ENCODE results near the gene JPH4. TPM values are rescaled to one million over a fixed set of nuclear protein-coding genes. Genes with fewer than 3 reads are reported as not detected.

The JPH4 gene
- total RNA-seq, 1 donor: not detected

- peak overlapping the region; percentile 70 for H3K4me3 ChIP-seq (ENCODE audit: low read length)
- H3K27me3 ChIP-seq (ENCODE audit: insufficient read depth, low read length): no peaks in the 10 kb centered on the region
- H3K4me1 ChIP-seq (ENCODE audit: insufficient read depth, low read length): peaks cover 26% of the 10 kb centered on the region
- no peaks in the 10 kb centered on the region for H3K9me3 ChIP-seq (ENCODE audit: low read depth, low read length)
These were observed 21.7 kb downstream of the JPH4 start for GRCh38 chr14:23556700-23557440.

DNA sequence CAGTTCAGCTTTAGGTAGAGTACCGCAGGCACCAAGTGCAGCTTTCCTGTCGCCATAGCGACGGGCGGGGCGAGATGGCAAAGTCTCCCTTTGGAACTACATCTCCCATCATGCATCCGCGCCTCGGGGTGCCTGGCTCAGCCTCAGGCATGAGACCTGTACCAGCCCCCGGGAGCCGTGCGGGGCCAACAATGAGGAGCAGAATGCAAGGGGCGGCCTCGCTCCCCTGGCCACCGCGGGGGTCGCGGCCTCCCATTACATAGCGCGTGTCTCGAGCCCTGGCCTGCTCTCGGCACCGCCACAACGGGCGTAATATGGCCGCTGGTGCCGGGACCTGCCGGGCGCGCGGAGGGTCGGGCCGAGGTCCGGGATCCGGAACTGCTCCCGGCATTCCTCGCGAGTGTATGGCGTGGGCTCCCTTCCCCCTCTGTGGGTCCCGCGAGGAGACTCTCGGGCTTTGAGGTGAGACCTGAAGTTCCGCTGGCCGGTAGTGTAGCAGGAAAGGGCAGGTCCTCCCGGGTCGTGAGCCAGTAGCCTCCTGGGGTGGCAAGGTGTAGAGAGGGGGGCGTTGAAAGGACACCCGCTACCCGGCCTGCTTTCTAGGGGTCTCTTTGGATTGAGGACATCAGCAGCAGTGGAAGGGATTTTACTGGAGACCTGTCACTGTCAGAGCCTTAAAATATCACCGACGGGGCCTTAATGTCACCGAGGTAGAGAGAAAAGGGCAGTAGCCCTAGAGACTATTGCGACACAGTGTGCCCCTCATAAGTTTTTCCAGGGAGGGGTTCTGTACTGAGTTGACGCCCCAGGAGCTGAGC, 22.5 kb downstream of the JPH4 start, which contains the start of gene THTPA:
TSS of gene THTPA (plus strand) at position 390 of the 818 bp plus-strand sequence. CDS start 487 bp downstream, outside the sequence.
- H3K4me1 ChIP-seq (ENCODE audit: insufficient read depth, low read length): peaks cover 32% of the 10 kb centered on the region
- H3K9me3 ChIP-seq (ENCODE audit: low read depth, low read length): no peaks in the 10 kb centered on the region
- peak within 1 kb of the TSS; percentile 70 for H3K4me3 ChIP-seq (ENCODE audit: low read length)
- H3K27me3 ChIP-seq (ENCODE audit: insufficient read depth, low read length): no peaks in the 10 kb centered on the region

GRCh38 chr14:23555533-23555881, 23.1 kb downstream of the JPH4 start:
- Histone ChIP-seq H3K27me3 (ENCODE audit: insufficient read depth, low read length) (no peaks in the 10 kb centered on the region), H3K4me1 (ENCODE audit: insufficient read depth, low read length) (peaks cover 37% of the 10 kb centered on the region), H3K9me3 (ENCODE audit: low read depth, low read length) (no peaks in the 10 kb centered on the region), H3K4me3 (ENCODE audit: low read length) (peak overlapping the region; percentile 70)

GRCh38 chr14:23551266-23552028, 27.1 kb downstream of the JPH4 start, which contains the start of gene ZFHX2:
ZFHX2 (minus strand) TSS chr14:23551765; CDS start chr14:23535325, 16,440 bp downstream.
- H3K9me3 ChIP-seq (ENCODE audit: low read depth, low read length): no peaks in the 10 kb centered on the region
- H3K27me3 ChIP-seq (ENCODE audit: insufficient read depth, low read length): no peaks in the 10 kb centered on the region
- H3K4me3 ChIP-seq (ENCODE audit: low read length): peak within 1 kb of the TSS; percentile 64
- peaks cover 23% of the 10 kb centered on the region for H3K4me1 ChIP-seq (ENCODE audit: insufficient read depth, low read length)

DNA sequence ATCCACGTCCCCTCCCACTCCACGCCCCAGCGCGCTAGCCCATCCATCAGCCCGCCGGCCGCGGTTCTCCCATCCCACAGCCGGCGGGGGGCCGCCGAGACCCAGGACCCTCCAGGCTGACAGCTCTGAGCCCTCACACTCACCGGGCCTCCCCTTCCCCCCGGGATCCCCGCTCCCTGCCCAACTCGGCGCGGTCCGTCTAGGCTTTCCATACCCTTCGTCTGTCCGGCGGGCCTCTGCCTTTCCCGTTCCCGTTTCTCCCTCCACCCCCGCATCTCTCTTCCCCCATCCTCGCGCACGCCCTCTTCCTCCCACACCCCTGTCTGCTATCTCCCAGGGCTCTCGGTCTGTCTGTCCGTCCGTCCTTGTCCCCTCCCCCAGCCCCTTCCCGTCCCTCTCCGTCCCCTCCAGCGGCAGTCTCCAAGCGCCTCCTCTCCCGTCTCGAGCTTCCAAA, 27.8 kb downstream of the JPH4 start:
- Histone ChIP-seq H3K4me3 (ENCODE audit: low read length) (peak overlapping the region; percentile 64), H3K4me1 (ENCODE audit: insufficient read depth, low read length) (peaks cover 20% of the 10 kb centered on the region), H3K27me3 (ENCODE audit: insufficient read depth, low read length) (no peaks in the 10 kb centered on the region), H3K9me3 (ENCODE audit: low read depth, low read length) (no peaks in the 10 kb centered on the region)

DNA sequence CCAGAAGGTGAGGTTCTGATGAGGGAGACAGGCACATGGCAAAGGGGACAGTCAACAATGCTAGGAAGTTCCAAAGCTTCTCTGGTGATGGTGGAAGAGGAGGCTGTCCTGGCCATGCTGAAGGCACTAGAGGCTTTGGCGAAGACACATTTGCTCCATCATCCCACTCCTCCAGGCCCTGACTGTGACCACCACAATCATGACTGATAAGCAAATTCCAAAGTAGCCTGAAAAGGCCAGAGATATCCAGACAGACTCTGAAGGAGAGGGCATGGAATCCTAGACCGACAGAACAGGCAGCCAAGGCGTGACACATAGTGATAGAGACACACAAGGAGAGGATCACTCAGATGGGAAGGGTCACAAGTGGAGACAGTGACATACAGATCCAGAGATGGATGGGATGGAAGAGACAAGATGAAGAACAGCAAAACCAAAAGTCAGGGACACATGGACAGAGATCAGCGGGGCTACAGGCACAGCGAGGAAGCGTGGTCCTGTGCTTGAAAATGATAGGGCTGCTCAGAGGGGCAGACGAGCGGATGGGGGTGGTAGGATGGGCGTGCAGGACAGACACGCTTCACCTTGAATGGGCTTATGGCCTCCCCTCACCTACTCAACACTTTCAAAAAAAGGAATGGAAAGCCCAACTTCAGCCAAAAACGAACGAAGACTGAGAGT, 28.3 kb downstream of the JPH4 start:
- no peaks in the 10 kb centered on the region for H3K27me3 ChIP-seq (ENCODE audit: insufficient read depth, low read length)
- peaks cover 18% of the 10 kb centered on the region for H3K4me1 ChIP-seq (ENCODE audit: insufficient read depth, low read length)
- no peak overlapping the region for H3K4me3 ChIP-seq (ENCODE audit: low read length)
- no peaks in the 10 kb centered on the region for H3K9me3 ChIP-seq (ENCODE audit: low read depth, low read length)

- H3K4me3 ChIP-seq (ENCODE audit: low read length): no peak overlapping the region
- no peaks in the 10 kb centered on the region for H3K27me3 ChIP-seq (ENCODE audit: insufficient read depth, low read length)
- no peaks in the 10 kb centered on the region for H3K9me3 ChIP-seq (ENCODE audit: low read depth, low read length)
- H3K4me1 ChIP-seq (ENCODE audit: insufficient read depth, low read length): peaks cover 27% of the 10 kb centered on the region
These were observed 30.0 kb downstream of the JPH4 start for GRCh38 chr14:23548351-23549318.

- Histone ChIP-seq H3K9me3 (ENCODE audit: low read depth, low read length) (no peaks in the 10 kb centered on the region), H3K4me3 (ENCODE audit: low read length) (no peak overlapping the region), H3K4me1 (ENCODE audit: insufficient read depth, low read length) (peaks cover 27% of the 10 kb centered on the region), H3K27me3 (ENCODE audit: insufficient read depth, low read length) (no peaks in the 10 kb centered on the region)
These were observed 30.7 kb downstream of the JPH4 start for GRCh38 chr14:23547924-23548323.

- H3K4me1 ChIP-seq (ENCODE audit: insufficient read depth, low read length): peaks cover 21% of the 10 kb centered on the region
- no peak overlapping the region for H3K4me3 ChIP-seq (ENCODE audit: low read length)
- H3K9me3 ChIP-seq (ENCODE audit: low read depth, low read length): no peaks in the 10 kb centered on the region
- no peaks in the 10 kb centered on the region for H3K27me3 ChIP-seq (ENCODE audit: insufficient read depth, low read length)
These were observed 32.0 kb downstream of the JPH4 start for GRCh38 chr14:23546450-23547035.

DNA sequence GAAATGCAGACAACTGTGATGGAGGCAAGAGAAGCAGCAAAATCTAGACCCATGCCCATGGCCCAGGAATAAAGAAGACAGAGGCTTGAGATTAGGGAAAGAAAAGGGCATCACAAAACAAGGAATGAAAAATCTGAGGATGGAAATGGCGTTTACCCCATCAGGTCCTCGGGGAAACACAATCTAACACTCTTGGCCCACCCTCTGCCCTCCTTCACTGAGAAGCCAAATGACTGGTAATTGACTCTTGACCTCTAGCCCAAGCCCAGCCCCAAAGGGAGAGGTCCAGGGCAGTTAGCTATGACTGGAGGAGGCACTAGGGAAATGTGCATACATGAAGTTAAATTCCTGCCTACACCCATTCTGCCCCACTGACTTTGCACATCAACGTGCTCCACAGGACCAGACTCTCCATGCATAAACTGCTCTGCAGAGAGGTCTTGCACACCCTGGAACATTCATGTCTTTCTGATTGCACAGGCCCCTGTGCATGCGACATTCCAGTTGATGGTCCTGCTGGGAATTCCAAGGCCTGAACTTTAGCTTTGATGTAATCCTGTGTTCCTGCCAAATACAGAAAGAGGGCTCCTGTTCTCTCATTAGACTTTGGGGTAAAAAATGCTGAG, 32.7 kb downstream of the JPH4 start:
- Histone ChIP-seq H3K4me3 (ENCODE audit: low read length) (no peak overlapping the region), H3K4me1 (ENCODE audit: insufficient read depth, low read length) (peaks cover 16% of the 10 kb centered on the region), H3K27me3 (ENCODE audit: insufficient read depth, low read length) (no peaks in the 10 kb centered on the region)

DNA sequence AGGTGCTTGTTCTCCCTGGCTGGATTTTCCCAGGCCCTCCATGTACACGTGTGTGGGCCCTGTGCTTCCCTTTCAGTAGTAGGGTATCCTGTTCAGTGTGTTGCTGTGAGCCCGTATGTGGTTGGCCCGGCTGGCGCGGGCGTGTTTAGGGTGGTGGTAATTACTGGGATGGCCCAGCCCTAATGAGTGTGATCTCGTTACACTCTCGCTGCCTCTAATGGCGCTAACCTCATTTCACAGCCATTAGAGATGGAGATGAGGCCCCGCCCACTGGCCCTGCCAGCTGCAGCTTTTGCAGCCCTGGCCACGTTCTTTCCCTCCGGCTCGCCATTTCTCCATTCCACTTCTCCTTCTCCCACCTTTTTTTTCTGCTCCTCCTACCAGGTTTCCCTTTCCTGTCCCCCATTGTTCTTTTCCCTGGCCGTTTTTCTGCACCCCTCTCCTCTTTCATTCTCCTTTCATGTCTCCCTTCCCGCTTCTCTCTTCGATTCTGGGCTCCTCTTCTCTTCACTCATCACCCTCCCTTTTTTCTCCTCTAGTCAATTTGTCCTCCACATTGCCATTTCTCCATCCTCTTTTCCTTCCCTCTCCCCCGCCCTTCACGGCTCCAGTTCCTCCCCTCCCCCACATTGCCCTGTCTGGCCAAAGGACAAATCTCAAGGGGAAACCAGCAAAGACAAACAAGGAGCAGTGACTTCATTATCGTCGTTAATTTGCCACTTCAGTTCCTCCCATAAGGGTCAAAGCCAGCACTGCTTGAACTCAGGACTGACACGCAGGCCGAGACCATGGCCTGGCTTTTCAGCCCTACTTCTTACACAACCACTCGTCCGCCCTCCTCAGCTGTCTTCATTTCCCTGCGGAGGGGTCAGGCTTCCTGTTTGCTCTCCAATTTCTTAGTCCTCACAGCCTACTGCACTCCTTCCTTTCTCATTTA, 33.8 kb downstream of the JPH4 start:
- Histone ChIP-seq H3K9me3 (ENCODE audit: low read depth, low read length) (no peaks in the 10 kb centered on the region), H3K4me1 (ENCODE audit: insufficient read depth, low read length) (peaks cover 11% of the 10 kb centered on the region), H3K4me3 (ENCODE audit: low read length) (no peak overlapping the region), H3K27me3 (ENCODE audit: insufficient read depth, low read length) (no peaks in the 10 kb centered on the region)

More for the DNA sequence above, 32.7 kb downstream of the JPH4 start:
- no peaks in the 10 kb centered on the region for H3K9me3 ChIP-seq (ENCODE audit: low read depth, low read length)

GRCh38 chr14:23543403-23543802, 35.2 kb downstream of the JPH4 start:
- H3K4me3 ChIP-seq (ENCODE audit: low read length): no peak overlapping the region
- peaks cover 11% of the 10 kb centered on the region for H3K4me1 ChIP-seq (ENCODE audit: insufficient read depth, low read length)
- H3K9me3 ChIP-seq (ENCODE audit: low read depth, low read length): no peaks in the 10 kb centered on the region
- no peaks in the 10 kb centered on the region for H3K27me3 ChIP-seq (ENCODE audit: insufficient read depth, low read length)
